ENCODE data around the gene FRS3. TPM values are rescaled to one million over a fixed set of nuclear protein-coding genes. Genes with fewer than 3 reads are reported as not detected.

The FRS3 gene
- total and polyA plus RNA-seq, 9 of the 15 experiments (the other 6 are each of a cell fraction or from before 2014, with no cell fraction given): 0.03 to 3.7 (median 1.6) TPM

- no peak for TF ChIP-seq SMARCC2 (IDR thresholded peaks at IDR 0.05; ENCODE audit: low read depth)
- no peak for TF ChIP-seq ZNF696 (CRISPR knock-in tag; conservative IDR thresholded peaks at IDR 0.05)
- no peak for TF ChIP-seq ZC3H8 (IDR thresholded peaks at IDR 0.05)
- TF ChIP-seq HDGF (IDR thresholded peaks at IDR 0.05): no peak
- no peak for TF ChIP-seq ELK3 (CRISPR knock-in tag; IDR thresholded peaks at IDR 0.05)
- no peak for TF ChIP-seq HIVEP1 (CRISPR knock-in tag; IDR thresholded peaks at IDR 0.05)
- no peak for TF ChIP-seq CREB1 (IDR thresholded peaks at IDR 0.05)
- no peak for TF ChIP-seq CREB1 (CRISPR knock-in tag; IDR thresholded peaks at IDR 0.05)
- TF ChIP-seq CEBPZ (IDR thresholded peaks at IDR 0.05; ENCODE audit: borderline replicate concordance, low read depth, low read length): no peak
- no peak for TF ChIP-seq SREBF1 (IDR thresholded peaks at IDR 0.05; ENCODE audit: borderline replicate concordance, low read depth, low read length)
- no peak for TF ChIP-seq ZNF263 (CRISPR knock-in tag; IDR thresholded peaks at IDR 0.05; ENCODE audit: borderline replicate concordance)
- no peak for TF ChIP-seq ZSCAN32 (CRISPR knock-in tag; IDR thresholded peaks at IDR 0.05)
- TF ChIP-seq ZBTB34 (CRISPR knock-in tag; IDR thresholded peaks at IDR 0.05): no peak
- TF ChIP-seq ZNF583 (CRISPR knock-in tag; IDR thresholded peaks at IDR 0.05): no peak
- TF ChIP-seq DPF2 (IDR thresholded peaks at IDR 0.05): no peak
- TF ChIP-seq KLF1 (tag; IDR thresholded peaks at IDR 0.05): no peak
- no peak for TF ChIP-seq HDAC3 (IDR thresholded peaks at IDR 0.05; ENCODE audit: borderline replicate concordance, partially characterized antibody)
- no peak for TF ChIP-seq ZNF277 (CRISPR knock-in tag; IDR thresholded peaks at IDR 0.05; ENCODE audit: borderline replicate concordance)
- no peak for TF ChIP-seq HINFP (tag; conservative IDR thresholded peaks at IDR 0.05; ENCODE audit: low read depth)
These were observed 45.7 kb downstream of the FRS3 start (continued) for GRCh38 chr6:41733707-41734665.

All from K562 (cell line).